HG03064 (cell line): Measurements from ENCODE around the gene TDRD12.

Experiments
- ATAC-seq: cut with Tn5 transposase; IDR thresholded peaks from one replicate; pipeline ENCODE4 v1.9.1; 2021; ENCODE audit warnings: low read depth; ENCODE audit not compliant: unreplicated experiment

The TDRD12 gene, protein sequence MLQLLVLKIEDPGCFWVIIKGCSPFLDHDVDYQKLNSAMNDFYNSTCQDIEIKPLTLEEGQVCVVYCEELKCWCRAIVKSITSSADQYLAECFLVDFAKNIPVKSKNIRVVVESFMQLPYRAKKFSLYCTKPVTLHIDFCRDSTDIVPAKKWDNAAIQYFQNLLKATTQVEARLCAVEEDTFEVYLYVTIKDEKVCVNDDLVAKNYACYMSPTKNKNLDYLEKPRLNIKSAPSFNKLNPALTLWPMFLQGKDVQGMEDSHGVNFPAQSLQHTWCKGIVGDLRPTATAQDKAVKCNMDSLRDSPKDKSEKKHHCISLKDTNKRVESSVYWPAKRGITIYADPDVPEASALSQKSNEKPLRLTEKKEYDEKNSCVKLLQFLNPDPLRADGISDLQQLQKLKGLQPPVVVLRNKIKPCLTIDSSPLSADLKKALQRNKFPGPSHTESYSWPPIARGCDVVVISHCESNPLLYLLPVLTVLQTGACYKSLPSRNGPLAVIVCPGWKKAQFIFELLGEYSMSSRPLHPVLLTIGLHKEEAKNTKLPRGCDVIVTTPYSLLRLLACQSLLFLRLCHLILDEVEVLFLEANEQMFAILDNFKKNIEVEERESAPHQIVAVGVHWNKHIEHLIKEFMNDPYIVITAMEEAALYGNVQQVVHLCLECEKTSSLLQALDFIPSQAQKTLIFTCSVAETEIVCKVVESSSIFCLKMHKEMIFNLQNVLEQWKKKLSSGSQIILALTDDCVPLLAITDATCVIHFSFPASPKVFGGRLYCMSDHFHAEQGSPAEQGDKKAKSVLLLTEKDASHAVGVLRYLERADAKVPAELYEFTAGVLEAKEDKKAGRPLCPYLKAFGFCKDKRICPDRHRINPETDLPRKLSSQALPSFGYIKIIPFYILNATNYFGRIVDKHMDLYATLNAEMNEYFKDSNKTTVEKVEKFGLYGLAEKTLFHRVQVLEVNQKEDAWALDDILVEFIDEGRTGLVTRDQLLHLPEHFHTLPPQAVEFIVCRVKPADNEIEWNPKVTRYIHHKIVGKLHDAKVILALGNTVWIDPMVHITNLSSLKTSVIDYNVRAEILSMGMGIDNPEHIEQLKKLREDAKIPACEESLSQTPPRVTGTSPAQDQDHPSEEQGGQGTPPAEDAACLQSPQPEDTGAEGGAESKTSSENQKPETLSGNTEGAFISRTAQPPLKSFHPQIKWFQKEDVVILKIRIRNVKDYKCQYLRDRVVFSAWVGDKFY (N-terminal part only)

DNA sequence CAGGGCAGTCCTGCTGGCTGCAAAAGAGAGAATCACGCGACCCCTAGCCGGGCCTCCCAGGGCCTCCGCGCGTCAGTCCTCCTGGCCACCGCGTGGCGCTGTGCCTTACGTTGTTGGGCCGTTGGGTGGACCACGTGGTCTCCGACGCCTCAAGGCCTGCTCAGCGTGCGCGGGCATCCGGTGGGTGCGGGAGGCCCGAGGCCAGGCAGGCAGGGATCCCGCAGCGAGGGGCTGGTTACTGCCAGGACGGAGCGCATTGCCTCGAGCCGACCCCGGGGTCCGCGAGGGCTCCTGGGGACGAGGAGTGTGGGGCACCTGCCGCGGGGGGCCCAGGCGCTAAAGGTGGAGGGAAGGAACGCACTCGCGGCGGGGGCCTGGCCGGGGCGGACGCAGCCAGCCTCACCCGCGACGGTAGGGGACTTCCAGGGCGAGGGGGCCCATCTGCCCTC is at the start of gene TDRD12:
Gene TDRD12, plus strand, starts transcription at position 157 of the 449 bp plus-strand sequence. CDS start 306 bp downstream, outside the sequence.
- no peak for ATAC-seq

DNA sequence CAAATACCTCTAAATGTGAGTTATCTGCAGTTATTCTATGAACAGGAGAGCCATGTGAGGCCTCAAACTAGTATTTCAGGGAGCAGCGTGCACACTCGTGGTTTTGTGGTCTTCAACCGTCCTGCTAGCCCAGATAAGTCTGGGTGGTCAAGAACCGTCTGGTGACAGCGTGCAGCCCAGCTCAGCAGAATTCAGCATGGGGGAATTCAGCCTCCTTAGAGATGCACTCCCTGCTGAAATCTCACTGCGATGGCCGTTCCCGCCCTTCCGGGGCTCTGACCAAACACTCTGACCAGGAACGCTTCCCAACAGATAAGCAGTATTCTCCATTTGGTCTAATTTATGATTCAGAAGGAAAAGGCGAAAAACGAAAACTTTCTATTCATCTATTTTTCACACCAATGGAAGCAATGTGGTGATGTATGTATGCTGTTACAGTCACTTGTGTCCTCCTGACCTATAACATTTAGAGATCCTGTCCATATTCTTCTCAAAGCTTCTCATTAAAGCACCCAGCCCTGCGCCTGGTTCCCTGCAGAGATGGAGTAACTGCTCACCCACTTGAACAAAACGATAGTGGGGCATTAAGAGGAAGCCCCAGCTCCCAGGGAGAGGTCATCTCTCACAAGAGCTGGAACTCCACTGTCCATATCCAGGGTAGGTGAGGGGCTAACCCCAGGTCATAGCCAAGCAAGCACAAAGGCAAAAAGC is 47.5 kb upstream of the TDRD12 start:
- no peak for ATAC-seq

- no peak for ATAC-seq
These were observed 46.7 kb upstream of the TDRD12 start for GRCh38 chr19:32672841-32673240.

DNA sequence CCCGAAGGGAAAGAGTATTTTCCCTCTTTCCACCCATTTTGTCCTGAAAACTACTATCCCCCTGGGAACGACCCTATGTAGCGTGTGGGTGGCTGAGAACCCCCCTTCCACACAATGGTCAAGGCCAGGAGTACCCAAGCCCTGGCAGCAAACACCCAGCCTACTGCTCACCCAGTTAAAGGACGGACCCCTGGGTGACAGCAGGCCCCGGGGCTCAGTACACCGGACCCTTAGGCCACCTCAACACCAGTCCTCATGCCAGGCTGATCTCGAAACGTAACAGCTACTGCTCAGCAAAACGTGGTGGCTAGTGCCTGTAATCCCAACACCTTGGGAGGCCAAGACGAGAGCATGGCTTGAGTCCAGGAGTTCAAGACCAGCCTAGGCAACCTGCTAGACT is 46.0 kb upstream of the TDRD12 start:
- ATAC-seq = no peak

DNA sequence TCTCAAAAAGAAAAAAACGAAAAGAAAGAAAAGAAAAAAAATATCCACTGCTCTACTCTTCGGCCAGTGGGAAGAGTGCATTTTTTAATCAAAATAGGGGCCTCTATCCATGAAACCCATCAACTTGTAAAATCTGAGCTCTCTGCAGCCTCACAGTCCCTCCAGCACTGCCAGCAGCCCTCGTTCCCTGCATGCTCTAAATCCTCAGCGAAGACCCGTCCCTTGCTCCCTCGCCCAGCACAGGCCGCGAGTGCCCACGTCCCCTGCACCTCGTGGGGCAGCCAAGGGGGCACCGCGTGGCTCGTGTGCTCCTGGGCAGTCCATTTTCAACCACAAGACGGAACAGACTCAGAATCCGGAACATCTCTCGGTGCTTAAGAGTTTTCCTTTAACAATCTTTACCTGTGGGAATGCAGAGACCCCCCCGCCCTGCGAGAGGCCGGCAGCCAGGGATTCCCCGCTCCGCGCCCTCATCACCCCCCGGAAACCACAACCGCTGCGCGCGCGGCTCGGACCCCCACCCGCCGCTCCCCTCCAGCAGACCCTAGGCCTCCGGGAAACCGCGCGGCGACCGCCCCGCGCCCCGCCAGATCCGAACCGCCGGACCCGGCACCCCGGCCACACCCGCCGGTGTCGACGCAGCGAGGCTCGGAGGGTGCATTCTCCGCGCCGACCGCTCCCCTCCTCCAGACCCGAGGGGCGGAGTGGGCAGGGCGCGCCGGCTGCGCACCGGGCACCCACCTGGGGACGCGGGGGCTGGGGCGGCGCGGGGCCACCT is 45.2 kb upstream of the TDRD12 start:
- no peak for ATAC-seq

DNA sequence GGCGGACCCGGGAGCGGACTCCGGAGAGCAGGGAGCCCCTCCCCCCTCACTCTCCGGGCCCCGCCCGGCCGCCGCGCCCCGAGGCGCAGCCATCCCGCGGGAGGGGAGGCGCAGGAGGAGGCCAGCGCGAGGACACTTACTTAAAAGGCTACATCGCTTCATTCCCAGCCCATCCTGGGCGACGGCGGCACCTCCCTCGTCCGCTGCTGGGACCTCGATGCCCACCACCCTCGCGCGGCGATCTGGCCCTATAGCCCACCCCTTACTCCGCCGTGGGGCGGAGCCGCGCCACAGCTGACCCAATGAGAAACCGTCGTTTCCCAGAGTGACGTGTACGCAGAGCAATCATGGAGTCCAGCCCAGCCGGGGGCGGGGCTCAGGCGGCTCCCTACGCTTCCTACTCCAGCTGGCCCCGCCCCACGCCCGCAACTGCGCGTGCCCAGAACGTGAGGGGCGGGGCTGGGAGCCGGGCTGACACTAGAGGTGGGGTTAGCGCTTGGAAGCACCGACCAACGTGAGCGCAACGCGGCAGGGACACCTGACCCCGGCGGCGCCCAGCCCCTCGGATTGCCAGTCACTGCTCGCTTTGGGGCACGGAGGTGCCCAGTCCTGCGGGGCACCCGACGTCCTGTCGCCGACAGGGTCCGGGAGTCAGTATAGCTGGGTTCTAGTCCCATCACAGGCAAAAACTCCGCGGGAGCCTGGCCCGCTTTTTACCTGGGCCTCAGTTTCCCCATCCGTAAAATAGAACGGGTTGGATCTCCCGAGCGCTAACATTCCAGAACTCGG is 44.4 kb upstream of the TDRD12 start, which contains the start of gene ANKRD27:
Gene ANKRD27, minus strand, starts transcription at position 250 of the 789 bp plus-strand sequence. CDS start 16,165 bp downstream, outside the sequence.
- peak; percentile 92 for ATAC-seq

GRCh38 chr19:32675720-32676185 is 43.8 kb upstream of the TDRD12 start, which contains the start of gene RGS9BP:
RGS9BP (plus strand) TSS chr19:32675848; CDS start chr19:32676264, 416 bp downstream.
- ATAC-seq = no peak

- ATAC-seq = no peak
These were observed 43.2 kb upstream of the TDRD12 start for GRCh38 chr19:32676186-32676894.

- ATAC-seq = no peak
These were observed 42.6 kb upstream of the TDRD12 start for GRCh38 chr19:32676895-32677359.

DNA sequence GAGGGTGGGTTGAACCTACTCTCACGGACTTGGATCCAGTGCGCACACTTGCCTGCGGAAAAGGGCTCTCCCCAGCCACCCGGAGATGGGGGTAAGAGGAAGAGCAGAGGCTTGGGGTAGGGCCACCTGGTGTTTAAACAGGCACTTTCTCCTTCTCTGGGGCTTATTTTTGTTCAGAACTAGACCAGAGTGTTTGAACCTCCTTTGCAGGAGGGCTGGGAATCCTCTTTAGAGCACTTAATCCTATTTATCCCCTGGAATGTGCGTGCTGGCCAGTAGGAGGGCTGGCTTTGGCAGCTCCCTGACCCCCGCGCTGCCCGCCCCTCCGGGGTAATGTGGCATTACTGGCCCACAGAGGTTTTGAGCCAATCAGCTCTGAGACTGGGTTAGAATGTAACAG is 41.9 kb upstream of the TDRD12 start:
- ATAC-seq = no peak

- ATAC-seq = no peak
These were observed 38.6 kb upstream of the TDRD12 start for GRCh38 chr19:32680986-32681385.

DNA sequence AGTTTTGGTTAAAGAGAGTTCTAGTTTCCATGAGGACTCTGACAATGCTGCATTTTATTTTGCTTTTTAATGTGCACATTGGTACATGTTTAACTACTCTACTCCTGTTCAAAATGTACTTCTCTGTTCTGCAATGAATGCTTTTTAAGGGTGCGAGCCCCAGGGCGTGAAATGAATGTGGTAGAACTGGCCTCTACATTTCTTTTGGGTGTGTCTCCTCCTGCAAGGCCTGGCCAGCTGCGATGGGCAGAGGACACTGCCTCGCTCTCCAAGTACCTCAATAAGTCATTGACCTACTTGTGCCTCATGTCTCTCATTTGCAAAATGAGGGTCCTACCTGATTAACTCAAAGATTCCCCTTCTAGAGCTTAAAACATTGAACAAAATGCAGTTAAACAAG is 37.2 kb upstream of the TDRD12 start:
- ATAC-seq = no peak

DNA sequence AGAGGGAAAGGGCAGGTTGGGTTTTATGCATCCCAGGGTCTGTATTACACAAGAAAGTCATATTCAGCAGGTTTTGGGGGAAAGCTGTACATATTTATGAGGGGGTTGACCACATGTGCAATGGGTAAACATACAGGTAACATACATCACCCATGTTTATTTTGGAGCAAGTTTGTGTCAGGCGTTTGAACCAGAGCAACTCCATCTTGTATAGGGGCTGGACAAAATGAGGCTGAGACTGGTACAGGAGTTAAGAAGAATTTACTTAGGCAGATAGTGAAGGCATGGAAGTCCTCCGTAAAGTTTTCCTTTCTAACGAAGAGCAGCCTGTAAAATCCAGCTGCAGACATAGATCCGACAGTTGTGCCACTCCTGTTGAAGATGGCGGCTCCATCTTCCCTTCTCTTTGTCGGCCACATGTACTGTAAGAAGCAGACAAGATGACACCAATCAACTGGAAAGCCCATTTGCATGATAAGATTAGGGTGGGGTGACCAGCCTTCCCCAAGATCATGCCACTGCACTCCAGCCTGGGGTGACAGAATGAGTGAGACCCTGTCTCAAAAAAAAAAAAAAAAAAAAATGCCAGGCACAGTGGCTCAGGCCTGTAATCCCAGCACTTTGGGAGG is 32.6 kb upstream of the TDRD12 start:
- ATAC-seq = no peak

GRCh38 chr19:32687681-32688080 is 31.9 kb upstream of the TDRD12 start:
- no peak for ATAC-seq

GRCh38 chr19:32688311-32688710 is 31.3 kb upstream of the TDRD12 start:
- ATAC-seq = no peak

DNA sequence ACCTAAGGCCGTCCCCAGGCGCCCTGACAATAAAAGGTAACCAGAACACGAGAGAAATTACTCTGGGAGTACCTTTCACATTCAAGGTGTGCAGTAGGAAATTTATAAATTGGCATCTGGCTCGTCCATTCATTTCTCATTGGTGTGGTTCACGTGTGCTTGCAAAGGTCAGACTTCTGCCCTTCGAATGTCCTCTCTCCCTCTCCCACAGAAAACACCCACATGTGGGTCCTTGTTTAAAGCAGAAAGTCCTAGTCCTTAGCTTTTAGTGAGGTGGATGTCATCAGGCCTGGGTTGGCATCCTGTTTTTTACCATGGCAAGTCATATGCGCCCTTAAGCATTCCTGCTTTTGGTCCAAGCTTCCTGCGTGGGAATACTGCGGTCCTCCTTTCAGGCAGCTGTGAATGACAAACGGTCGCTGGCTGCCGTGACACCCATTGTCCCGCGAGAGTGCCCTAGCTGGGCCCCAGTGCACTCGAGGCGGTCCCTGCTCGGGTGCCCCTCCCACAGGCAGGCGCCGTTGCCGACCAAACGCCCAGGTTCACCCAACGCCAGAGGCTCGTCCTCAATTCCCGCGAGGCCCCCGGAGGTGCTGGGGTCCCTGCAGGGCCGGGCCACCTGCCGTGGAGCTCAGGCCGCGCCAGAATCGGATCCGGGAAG is 28.1 kb upstream of the TDRD12 start, which contains the start of gene NUDT19:
Gene NUDT19, plus strand, starts transcription at position 531 of the 661 bp plus-strand sequence. CDS start 140 bp downstream, outside the sequence.
- ATAC-seq = peak; percentile 77
